TTC549 (cell line): ENCODE measurements around the gene ARPP21.
"Not testable (repeated sequence)": the region's sequence is repeated elsewhere in the genome, so short reads cannot be mapped to it uniquely, and the experiment has no call there.

Source experiments
- FAIRE-seq: peaks from 2 replicates; lab custom pipeline; 2012; peaks lifted over from hg19 to GRCh38; lab: Jason Lieb, UNC

ARPP21 gene

DNA sequence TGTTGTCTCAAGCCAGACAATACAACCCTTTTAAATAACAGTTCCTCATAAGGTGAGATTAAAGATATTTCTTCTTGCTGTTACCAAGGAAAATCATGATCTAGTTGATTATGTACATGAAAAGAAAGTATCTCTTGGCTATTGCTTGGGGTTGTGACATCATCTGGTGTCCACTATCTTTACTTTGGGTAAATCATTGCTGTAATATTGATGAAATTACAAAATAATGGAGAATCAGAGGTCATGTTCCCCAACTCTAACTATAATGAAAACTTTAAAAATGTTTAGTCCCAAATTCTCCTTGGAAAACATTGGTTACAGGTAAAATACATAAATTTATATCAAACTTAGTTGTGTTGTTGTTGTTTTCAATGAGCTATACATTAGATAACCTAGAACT lies 142.2 kb downstream of the ARPP21 start:
- FAIRE-seq: no peak

DNA sequence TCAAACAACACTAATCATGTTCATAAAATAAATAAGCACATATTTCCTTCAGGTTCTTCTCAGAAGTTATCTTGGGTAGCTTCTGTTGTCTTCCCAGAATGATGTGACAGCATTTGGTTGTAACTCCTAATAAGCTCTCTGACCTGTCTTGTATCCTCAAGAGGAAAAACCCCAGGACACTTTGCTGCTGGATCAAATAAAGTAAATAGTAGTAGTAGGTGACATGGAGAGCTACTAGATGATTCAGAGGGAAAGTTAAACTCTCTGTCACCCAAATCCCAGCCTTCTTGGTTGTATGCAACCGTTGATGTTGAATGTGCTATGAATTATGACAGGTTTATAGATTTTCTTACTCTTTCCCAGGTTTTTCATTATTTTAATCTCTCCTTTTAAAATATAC lies 143.0 kb downstream of the ARPP21 start:
- FAIRE-seq: no peak

DNA sequence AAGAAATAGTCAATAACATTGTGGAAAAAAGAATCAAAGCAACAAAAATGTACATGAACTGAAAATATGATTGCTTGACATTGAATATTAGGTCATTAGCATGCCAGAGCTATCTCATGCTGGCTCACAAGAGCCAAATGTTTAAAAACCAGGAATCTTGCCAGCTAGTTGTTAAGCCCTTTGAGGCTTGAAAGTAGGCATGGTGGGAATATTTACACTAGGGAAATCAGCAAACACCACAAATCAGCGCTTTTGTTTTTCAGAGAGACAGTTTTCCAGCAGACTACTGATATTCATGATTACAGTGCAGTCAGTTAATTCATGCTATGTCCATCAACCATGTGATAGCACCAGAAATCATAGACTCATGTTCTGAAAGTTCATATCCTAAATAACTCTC lies 144.8 kb downstream of the ARPP21 start:
- FAIRE-seq: no peak

DNA sequence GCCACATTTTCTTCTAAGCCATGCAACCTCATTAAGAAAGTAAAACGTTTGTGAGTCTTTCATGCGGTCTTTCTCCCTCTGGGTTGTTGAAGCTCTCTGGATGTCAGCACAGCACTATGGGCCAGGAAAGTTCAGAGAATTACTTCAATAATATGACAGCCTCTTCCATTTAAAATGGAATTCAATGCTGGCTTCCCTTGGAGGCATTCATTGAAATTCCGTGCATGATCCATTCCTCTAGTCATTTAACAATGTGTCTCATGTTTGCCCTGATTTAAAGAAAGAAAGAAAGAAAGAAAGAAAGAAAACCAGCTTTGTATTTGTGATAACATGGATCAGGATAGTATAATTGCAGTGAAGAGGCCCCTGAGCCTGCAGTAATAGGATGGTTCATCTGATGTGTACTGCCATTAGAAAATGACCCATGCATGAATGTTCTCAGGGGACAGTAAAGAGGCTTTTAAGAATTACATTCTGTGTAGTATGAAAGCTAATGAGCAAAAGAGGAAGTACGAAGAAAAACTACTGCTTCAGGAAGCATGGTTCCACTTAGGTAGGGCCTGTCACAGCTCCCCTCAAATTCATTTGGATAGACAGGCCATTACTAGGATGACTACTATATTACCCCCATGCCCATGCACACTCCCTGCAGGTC lies 146.0 kb downstream of the ARPP21 start:
- FAIRE-seq: no peak

DNA sequence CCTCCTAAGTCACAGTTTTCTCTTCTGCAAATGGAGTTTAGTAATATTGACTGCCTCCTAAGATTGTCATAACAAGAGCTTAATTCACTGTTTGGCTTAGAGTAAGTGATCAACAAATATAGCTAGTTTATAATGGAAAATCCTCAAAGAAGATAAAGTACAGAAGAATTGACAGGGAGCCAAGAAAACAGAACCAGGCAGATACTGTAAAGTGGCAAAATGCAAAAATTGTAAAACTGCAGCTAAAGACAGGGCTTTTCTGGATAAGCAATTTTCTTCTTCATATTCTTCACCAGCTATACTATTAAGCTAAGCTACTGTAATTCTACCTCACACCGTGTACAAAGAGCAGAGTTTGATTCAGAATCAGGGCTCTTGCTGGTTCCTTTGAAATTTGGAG lies 148.6 kb downstream of the ARPP21 start:
- FAIRE-seq: no peak

DNA sequence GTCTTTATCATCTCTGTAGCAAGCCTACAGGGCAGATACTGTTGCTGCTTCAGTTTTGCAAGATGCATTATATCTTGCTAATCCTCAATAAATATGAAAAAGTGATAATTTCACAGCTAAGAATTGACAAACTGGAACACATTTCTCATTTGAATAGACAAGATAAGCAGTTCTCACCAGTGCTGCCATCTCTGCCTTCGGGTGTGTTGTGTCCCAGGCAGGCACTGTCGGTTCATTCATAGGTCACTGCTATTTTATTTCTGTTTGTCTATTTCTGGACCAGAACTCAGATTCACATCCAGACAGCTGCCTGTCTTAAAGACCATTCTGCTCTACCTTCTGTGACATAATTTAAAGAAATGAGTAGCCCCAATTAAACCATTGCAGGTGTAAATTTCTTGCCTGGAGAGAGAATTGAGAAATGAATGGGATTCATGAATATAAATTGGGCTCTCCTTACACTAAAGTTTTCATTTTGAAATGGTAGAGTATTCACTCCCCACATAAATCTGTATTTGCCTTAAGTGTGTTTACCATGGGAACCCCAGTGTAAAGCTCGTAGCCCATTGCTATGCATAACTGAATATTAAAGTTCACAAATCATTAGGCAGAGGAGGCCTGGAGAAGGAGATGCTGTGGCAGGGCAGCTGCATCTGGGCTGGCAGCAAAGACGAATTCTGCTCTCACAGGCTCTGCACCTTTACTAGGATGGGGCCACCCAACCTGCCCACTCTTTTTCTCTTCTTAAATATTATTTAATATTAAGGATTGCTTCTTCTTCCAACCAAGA lies 149.9 kb downstream of the ARPP21 start:
- no peak for FAIRE-seq

DNA sequence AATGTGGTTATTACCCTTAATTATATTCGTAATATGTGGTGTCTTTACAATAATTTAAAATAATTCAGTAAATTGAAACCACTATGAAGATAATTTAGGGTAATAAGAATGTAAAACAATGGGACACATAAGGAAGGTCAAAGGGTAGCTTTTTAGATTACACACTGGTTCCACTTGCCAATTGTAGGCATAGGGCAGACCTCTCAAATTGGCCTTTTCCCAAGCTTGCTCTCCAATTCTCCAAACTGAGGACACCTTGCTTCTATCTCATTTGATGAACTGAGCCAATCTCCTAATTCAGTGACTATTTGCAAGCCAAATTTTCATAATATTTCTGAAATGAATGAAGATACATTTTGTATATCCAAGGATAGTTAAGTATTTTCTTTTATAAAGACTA lies 151.4 kb downstream of the ARPP21 start:
- no peak for FAIRE-seq

DNA sequence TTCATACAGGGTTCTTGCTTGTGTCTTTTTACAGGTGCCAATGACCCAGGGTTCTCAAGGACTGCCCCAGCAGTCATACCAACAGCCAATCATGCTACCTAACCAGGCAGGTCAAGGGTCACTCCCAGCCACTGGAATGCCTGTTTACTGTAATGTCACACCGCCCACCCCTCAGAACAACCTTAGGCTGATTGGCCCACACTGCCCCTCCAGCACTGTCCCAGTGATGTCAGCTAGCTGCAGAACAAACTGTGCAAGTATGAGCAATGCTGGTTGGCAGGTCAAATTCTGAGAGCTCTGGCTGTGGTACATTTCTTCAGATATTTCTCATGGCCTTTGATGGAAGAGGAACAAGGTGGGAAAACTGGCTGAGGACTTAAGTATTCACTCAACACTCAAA lies 154.3 kb downstream of the ARPP21 start:
- no peak for FAIRE-seq

DNA sequence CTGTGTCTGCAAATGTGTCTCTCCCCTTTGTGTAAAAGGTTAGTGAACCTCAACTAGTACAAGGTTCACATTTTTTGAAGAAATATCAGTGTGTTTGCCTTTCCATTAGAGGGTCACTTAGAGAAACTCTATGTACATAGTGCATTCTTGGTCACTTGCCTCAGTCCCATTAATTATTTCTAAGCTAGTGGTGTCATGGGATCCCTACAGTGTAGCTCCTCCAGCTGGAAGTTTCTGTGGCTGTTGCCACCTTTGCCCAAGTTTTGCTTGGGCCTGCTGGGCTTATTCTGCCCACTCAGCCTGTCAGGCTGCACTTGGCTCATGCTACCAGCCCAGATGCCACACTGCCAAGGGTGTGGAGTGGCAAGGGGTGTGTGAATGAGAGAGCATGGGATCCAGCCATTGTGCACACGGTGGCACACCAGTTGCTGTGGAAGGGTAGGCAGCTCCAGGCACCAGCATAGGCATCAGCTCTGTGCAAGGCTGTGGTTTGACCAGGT lies 161.7 kb downstream of the ARPP21 start:
- no peak for FAIRE-seq

DNA sequence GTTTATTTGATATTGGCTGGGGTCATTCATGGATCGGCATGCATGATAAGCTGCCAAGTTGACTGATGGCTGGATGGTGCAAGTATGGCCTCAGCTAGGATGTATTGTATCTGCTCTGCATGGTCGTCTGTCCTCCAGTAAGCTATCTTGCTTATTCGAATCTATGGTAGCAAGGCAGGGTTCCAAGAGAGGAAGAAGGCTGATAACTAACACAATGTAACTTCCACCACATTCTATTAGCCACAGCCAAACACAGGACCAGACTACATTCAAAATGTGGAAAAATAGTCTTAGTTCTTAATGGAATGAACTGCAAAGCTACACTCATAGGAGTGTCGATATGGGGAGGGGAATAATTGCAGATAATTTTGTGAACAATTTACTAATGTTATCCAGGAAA lies 175.2 kb downstream of the ARPP21 start:
- FAIRE-seq: no peak

DNA sequence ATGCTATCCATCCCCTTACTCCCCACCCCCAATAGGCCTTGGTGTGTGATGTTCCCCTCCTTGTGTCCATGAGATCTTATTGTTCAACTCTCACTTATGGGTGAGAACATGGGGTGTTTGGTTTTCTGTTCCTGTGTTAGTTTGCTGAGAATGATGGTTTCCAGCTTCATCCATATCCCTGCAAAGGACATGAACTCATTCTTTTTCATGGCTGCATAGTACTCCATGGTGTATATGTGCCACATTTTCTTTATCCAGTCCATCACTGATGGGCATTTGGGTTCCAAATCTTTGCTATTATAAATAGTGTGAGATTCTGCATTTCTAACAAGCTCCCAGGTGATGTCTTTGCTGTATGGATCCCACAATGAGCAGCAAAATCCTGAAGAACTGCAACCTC lies 176.5 kb downstream of the ARPP21 start:
- not testable (repeated sequence) for FAIRE-seq

DNA sequence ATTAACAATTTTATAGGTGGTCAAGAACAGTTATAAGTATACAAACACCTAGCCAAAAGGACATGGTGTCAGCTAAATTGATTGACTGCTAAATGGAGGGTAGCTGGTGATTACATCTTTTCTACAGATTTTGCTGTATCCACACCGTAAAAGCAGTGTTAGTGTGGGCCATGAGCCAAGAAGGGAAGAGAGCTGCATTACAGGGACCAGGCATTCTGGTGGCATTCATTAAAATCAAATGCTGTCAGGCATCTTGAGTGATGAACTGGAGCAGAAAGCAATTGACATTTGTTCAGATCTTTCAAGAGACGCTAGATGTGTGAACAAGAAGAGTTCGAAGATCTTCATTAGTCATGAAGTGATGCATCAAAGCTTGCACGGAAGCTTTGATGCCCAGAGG lies 177.9 kb downstream of the ARPP21 start:
- FAIRE-seq: no peak

DNA sequence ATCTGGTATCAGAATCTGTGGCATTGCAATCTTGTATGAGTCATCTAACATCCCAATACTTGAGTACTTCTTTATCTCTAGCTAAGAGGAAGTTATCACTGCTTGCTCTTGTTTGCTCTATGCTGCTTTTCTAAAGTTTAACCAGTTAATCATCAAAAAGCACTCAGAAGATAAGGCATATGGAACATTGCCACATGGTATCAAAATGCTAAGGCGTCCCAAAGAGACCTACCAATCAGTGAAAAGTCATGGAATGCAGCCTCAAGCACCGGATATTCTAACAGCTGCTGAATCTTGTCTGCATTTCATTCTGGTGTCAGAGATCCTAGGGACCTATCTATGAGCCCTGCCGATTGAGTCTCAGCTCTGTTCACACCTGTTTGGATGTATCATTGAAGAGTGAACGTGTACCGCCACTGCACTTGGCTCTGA lies 192.8 kb downstream of the ARPP21 start:
- no peak for FAIRE-seq
